Measurements from ENCODE around the gene NUP93. TPM values are rescaled to one million over a fixed set of nuclear protein-coding genes. Genes with fewer than 3 reads are reported as not detected.

Gene NUP93
- total and polyA plus RNA-seq, 2 of the 8 experiments (the other 6 are each of a cell fraction or from before 2014, with no cell fraction given): 147 to 201 TPM

GRCh38 chr16:56859636-56860035 lies 129.7 kb downstream of the NUP93 start (continued):
- TF ChIP-seq CBX8 (IDR thresholded peaks at IDR 0.05; ENCODE audit: borderline replicate concordance, low read depth, low read length) (no peak), KDM5A (IDR thresholded peaks at IDR 0.05; ENCODE audit: low read length) (no peak)

All from H1 (cell line).